ENCODE data around the gene PRKD1. TPM values are rescaled to one million over a fixed set of nuclear protein-coding genes. Genes with fewer than 3 reads are reported as not detected.

PRKD1 gene
- total and polyA plus RNA-seq, 2 donors (not counting 1 experiment from before 2014, with no cell fraction given), result 0.03 to 4.3 TPM

DNA sequence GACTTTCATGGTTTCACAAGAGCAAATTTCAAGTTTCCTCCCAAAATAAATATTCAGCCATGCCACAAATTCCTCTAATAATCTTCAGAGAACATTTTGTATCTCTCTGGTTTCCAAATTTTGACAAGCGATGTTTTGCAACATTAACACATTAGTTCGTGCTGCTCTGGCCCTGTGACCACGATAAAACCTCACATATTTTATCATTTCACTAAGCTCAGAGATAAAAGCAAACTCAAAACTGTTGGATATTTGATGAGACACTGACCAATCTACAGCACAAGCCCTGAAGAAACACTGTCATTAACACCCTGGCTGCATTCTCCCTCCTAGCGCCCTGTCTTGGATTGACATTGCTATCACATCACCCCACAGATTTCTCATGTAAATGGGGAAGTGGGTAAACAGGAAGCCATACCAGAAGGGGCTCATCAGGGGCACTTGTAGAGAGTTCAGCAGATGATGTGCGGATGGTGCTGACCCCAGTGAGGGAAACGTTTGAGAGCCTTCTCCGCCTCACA lies 264.3 kb downstream of the PRKD1 start:
- POLR2A ChIA-PET, result no interaction called here
- TF ChIP-seq EZH2 (IDR thresholded peaks at IDR 0.05; ENCODE audit: borderline replicate concordance, insufficient read depth, low read depth, low read length, poor library complexity, severe bottlenecking), result no peak
- TF ChIP-seq, protein P1, sequence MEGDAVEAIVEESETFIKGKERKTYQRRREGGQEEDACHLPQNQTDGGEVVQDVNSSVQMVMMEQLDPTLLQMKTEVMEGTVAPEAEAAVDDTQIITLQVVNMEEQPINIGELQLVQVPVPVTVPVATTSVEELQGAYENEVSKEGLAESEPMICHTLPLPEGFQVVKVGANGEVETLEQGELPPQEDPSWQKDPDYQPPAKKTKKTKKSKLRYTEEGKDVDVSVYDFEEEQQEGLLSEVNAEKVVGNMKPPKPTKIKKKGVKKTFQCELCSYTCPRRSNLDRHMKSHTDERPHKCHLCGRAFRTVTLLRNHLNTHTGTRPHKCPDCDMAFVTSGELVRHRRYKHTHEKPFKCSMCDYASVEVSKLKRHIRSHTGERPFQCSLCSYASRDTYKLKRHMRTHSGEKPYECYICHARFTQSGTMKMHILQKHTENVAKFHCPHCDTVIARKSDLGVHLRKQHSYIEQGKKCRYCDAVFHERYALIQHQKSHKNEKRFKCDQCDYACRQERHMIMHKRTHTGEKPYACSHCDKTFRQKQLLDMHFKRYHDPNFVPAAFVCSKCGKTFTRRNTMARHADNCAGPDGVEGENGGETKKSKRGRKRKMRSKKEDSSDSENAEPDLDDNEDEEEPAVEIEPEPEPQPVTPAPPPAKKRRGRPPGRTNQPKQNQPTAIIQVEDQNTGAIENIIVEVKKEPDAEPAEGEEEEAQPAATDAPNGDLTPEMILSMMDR (IDR thresholded peaks at IDR 0.05), result no peak
- no peaks in the 10 kb centered on the region for H3K27me3 Mint-ChIP-seq
- Histone ChIP-seq H3K4me1 (ENCODE audit: control insufficient read depth in 2 of 2, insufficient read depth in 2 of 2, low read length in 2 of 2) (no peaks in the 10 kb centered on the region), H3K4me3 (ENCODE audit: control extremely low read depth in 1 of 5, extremely low read depth in 1 of 5, insufficient read depth in 1 of 5, low read depth in 2 of 5, low read length in 4 of 5) (no peak overlapping the region), H3K79me2 (ENCODE audit: control insufficient read depth, insufficient read depth, low read length) (no peaks in the 10 kb centered on the region), H2AFZ (ENCODE audit: insufficient read depth, low read depth, low read length, poor library complexity, severe bottlenecking) (no peak overlapping the region), H3K27me3 (replicated peaks in 1 of 4; ENCODE audit: control extremely low read depth in 1 of 4, control insufficient read depth in 3 of 4, insufficient read depth in 4 of 4, low read length in 3 of 4) (no peaks in the 10 kb centered on the region), H3K9ac (ENCODE audit: low read length) (no peak overlapping the region), H3K27ac (ENCODE audit: low read length in 2 of 2) (no peak overlapping the region), H3K9me3 (ENCODE audit: control extremely low read depth in 1 of 3, control insufficient read depth in 2 of 3, insufficient read depth in 1 of 3, low read length in 2 of 3) (no peaks in the 10 kb centered on the region), H3K36me3 (replicated peaks in 1 of 2; ENCODE audit: control extremely low read depth in 1 of 2, control insufficient read depth in 1 of 2, extremely low read depth in 1 of 2, insufficient read depth in 2 of 2, low read length in 1 of 2) (no peaks in the 10 kb centered on the region), H3K4me2 (replicated peaks; ENCODE audit: low read depth, low read length, poor library complexity, severe bottlenecking) (no peak overlapping the region), H4K20me1 (ENCODE audit: control insufficient read depth, insufficient read depth, low read length, poor library complexity, severe bottlenecking) (no peaks in the 10 kb centered on the region)
- ATAC-seq (ENCODE audit: low read depth) (no peak), DNase-seq (no peak)
- H3K27ac Mint-ChIP-seq, result no peak overlapping the region
- intact Hi-C loops (cut with micrococcal nuclease), result no loop called here
- H3K4me3 Mint-ChIP-seq, result no peak overlapping the region
- no peaks in the 10 kb centered on the region for H3K9me3 Mint-ChIP-seq (ENCODE audit: insufficient read depth)
- CTCF ChIA-PET, result interaction anchor here (1.4 kb wide), 1 partner anchor 10 kb away, joined by 3 read pairs; no protein-coding TSS in a partner anchor
- no peaks in the 10 kb centered on the region for H3K4me1 Mint-ChIP-seq
- WGBS (ENCODE audit: insufficient coverage), result 73% methylated on average over 3 of the region's 7 CpGs

DNA sequence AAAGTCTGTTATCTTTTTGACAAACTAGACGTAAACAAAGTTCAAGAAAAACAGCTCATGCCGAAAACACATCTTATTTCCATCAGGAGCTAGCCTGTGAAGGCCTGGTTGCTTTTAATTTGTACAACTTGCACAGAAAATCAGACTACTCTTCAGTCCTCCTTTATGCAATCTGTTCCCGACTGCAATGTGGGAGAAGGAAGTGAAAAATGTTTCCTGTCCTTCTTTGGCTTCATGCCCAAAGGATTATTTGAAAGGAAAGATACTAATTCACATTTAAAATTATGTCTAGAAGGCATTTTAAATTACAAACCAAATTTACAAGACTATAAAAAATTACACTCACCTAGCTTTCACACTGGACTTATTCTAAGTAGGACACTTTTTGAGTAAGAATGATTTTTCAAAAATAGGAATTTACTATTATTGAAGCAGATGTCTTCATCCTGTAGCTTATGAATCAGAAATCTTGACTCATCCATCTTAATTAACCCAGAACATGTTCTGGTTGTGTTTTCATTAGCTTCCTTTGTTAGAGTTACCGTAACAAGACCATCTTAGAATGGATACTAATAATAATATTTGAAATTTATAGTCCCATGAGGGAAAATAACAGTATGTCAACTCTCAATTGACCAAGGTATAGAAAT lies 272.6 kb downstream of the PRKD1 start:
- Histone ChIP-seq H3K4me2 (replicated peaks; ENCODE audit: low read depth, low read length, poor library complexity, severe bottlenecking) (no peak overlapping the region), H3K4me3 (ENCODE audit: control extremely low read depth in 1 of 5, extremely low read depth in 1 of 5, insufficient read depth in 1 of 5, low read depth in 2 of 5, low read length in 4 of 5) (no peak overlapping the region), H3K27ac (ENCODE audit: low read length in 2 of 2) (no peak overlapping the region), H3K9me3 (ENCODE audit: control extremely low read depth in 1 of 3, control insufficient read depth in 2 of 3, insufficient read depth in 1 of 3, low read length in 2 of 3) (peaks cover 0 to 4% (median 0%) of the 10 kb centered on the region in 3 donors), H4K20me1 (ENCODE audit: control insufficient read depth, insufficient read depth, low read length, poor library complexity, severe bottlenecking) (no peaks in the 10 kb centered on the region), H3K4me1 (ENCODE audit: control insufficient read depth in 2 of 2, insufficient read depth in 2 of 2, low read length in 2 of 2) (no peaks in the 10 kb centered on the region), H3K36me3 (replicated peaks in 1 of 2; ENCODE audit: control extremely low read depth in 1 of 2, control insufficient read depth in 1 of 2, extremely low read depth in 1 of 2, insufficient read depth in 2 of 2, low read length in 1 of 2) (no peaks in the 10 kb centered on the region), H2AFZ (ENCODE audit: insufficient read depth, low read depth, low read length, poor library complexity, severe bottlenecking) (no peak overlapping the region), H3K9ac (ENCODE audit: low read length) (no peak overlapping the region), H3K27me3 (replicated peaks in 1 of 4; ENCODE audit: control extremely low read depth in 1 of 4, control insufficient read depth in 3 of 4, insufficient read depth in 4 of 4, low read length in 3 of 4) (no peaks in the 10 kb centered on the region), H3K79me2 (ENCODE audit: control insufficient read depth, insufficient read depth, low read length) (no peaks in the 10 kb centered on the region)
- no peaks in the 10 kb centered on the region for H3K9me3 Mint-ChIP-seq (ENCODE audit: insufficient read depth)
- no peak overlapping the region for H3K4me3 Mint-ChIP-seq
- no CpG with 5 or more reads among the region's 4 CpGs for WGBS (ENCODE audit: insufficient coverage)
- no peak for ATAC-seq (ENCODE audit: low read depth)
- H3K27ac Mint-ChIP-seq, result no peak overlapping the region
- H3K4me1 Mint-ChIP-seq, result no peaks in the 10 kb centered on the region
- CTCF ChIA-PET, result no interaction called here
- POLR2A ChIA-PET, result no interaction called here
- no peaks in the 10 kb centered on the region for H3K27me3 Mint-ChIP-seq
- intact Hi-C loops (cut with micrococcal nuclease), result no loop called here
- no peak for DNase-seq
- TF ChIP-seq EZH2 (IDR thresholded peaks at IDR 0.05; ENCODE audit: borderline replicate concordance, insufficient read depth, low read depth, low read length, poor library complexity, severe bottlenecking), result no peak
- TF ChIP-seq, protein P1 (IDR thresholded peaks at IDR 0.05), result no peak
